Measurements from ENCODE around the gene TECPR1. TPM values are rescaled to one million over a fixed set of nuclear protein-coding genes. Genes with fewer than 3 reads are reported as not detected.

TECPR1 gene
- total RNA-seq, 1 experiment from 2014 or later: 13.9 TPM

DNA sequence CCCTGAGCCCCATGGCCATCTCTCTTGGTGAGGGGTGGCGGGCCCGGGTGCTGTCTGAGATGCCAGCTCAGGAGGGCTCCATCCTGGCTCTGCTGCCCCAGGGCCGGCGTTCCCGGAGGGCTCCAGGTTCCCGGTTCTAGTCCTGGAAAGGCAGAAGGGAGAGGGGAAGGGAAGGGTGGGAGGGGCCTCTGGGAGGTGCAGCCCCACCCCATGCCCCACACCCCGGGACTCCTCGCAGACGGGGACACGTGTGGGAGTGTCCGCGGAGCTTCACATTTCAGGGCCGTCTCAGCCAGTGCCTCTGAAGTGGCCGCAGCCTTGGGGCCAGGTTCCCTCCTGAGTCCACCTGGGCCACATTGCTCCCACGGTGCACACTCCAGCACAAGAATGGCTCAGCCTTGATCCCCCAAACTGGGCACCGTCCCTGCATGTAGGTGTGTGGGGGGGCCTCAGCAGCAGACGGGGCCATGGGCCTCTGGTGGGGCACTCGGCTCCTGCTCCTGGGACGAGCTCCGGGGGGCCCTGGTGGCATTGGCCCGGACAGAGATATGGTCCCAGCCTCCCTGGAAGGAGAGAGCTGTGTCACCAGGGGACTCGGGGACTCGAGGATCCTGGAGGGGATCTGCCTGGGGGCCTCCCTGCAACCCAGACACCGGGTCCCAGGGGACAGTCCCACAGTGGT is 35.0 kb downstream of the TECPR1 start:
- peaks cover 0 to 5% of the 10 kb centered on the region in 2 experiments; a peak in 2 of 4 replicates for H3K4me1 Mint-ChIP-seq
- Histone ChIP-seq H2AFZ (ENCODE audit: low read length) (no peak overlapping the region), H3K27ac (ENCODE audit: insufficient read length, low read depth, low read length) (no peak overlapping the region), H3K23ac (ENCODE audit: insufficient read length, low read depth, low read length) (no peak overlapping the region), H4K91ac (ENCODE audit: insufficient read length, low read depth, low read length) (no peak overlapping the region), H3K9me3 (ENCODE audit: control insufficient read depth, low read depth, low read length) (no peaks in the 10 kb centered on the region), H2BK20ac (ENCODE audit: low read depth, low read length, poor library complexity, severe bottlenecking) (no peak overlapping the region), H4K20me1 (ENCODE audit: control insufficient read depth, insufficient read depth, insufficient read length) (no peaks in the 10 kb centered on the region), H4K5ac (ENCODE audit: insufficient read length, low read depth, low read length) (no peak overlapping the region), H3K9ac (ENCODE audit: extremely low read depth, insufficient read length, low read length) (no peak overlapping the region), H3K4me1 (ENCODE audit: insufficient read depth, low read length) (no peaks in the 10 kb centered on the region), H2BK5ac (ENCODE audit: insufficient read length, low read length) (no peak overlapping the region), H3K4ac (ENCODE audit: low read depth, low read length) (no peak overlapping the region), H3T11ph (ENCODE audit: low read length) (no peak overlapping the region), H3K79me2 (ENCODE audit: insufficient read depth, low read length) (no peaks in the 10 kb centered on the region), H3K18ac (ENCODE audit: insufficient read length, low read depth, low read length) (no peak overlapping the region), H2BK15ac (ENCODE audit: low read depth, low read length) (no peak overlapping the region), H2BK120ac (ENCODE audit: low read depth, low read length, poor library complexity, severe bottlenecking) (no peak overlapping the region), H3K27me3 (ENCODE audit: insufficient read depth, low read length) (no peaks in the 10 kb centered on the region), H3K14ac (ENCODE audit: insufficient read depth, low read length) (no peak overlapping the region; the same call in 1 of the 2 replicates), H3K23me2 (ENCODE audit: insufficient read length, low read depth, low read length, poor library complexity, severe bottlenecking) (no peaks in the 10 kb centered on the region), H3K4me2 (ENCODE audit: insufficient read depth, insufficient read length, low read length) (no peak overlapping the region), H3K56ac (ENCODE audit: insufficient read length, low read depth, low read length) (no peak overlapping the region), H2BK12ac (ENCODE audit: insufficient read length, low read depth, low read length) (no peak overlapping the region), H2AK5ac (ENCODE audit: insufficient read length, low read length) (no peak overlapping the region), H4K8ac (replicated peaks; ENCODE audit: insufficient read length, low read depth, low read length) (no peak overlapping the region), H3K79me1 (ENCODE audit: insufficient read depth, low read depth, low read length, poor library complexity, severe bottlenecking) (no peaks in the 10 kb centered on the region)
- WGBS (ENCODE audit: extremely low coverage, insufficient read length, low lambda C conversion rate): no CpG with 5 or more reads among the region's 24 CpGs
- H3K36me3 Mint-ChIP-seq (ENCODE audit: insufficient read depth in 1 of 3, low read depth in 3 of 3): no peaks in the 10 kb centered on the region
- H3K4me3 Mint-ChIP-seq: no peak overlapping the region
- DNase-seq: no peak
- H3K27me3 Mint-ChIP-seq (ENCODE audit: low read depth): no peaks in the 10 kb centered on the region
- H3K27ac Mint-ChIP-seq: no peak overlapping the region
- no peaks in the 10 kb centered on the region for H3K9me3 Mint-ChIP-seq
- TF ChIP-seq, protein P1, sequence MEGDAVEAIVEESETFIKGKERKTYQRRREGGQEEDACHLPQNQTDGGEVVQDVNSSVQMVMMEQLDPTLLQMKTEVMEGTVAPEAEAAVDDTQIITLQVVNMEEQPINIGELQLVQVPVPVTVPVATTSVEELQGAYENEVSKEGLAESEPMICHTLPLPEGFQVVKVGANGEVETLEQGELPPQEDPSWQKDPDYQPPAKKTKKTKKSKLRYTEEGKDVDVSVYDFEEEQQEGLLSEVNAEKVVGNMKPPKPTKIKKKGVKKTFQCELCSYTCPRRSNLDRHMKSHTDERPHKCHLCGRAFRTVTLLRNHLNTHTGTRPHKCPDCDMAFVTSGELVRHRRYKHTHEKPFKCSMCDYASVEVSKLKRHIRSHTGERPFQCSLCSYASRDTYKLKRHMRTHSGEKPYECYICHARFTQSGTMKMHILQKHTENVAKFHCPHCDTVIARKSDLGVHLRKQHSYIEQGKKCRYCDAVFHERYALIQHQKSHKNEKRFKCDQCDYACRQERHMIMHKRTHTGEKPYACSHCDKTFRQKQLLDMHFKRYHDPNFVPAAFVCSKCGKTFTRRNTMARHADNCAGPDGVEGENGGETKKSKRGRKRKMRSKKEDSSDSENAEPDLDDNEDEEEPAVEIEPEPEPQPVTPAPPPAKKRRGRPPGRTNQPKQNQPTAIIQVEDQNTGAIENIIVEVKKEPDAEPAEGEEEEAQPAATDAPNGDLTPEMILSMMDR (conservative IDR thresholded peaks at IDR 0.05): no peak
